Sigmoid colon (tissue), 7 donors: Measurements from ENCODE around the gene CTNND2. TPM values are rescaled to one million over a fixed set of nuclear protein-coding genes. Genes with fewer than 3 reads are reported as not detected.

Experiments
- DNase-seq: peaks from one replicate; pipeline ENCODE4 v3.0.0-alpha.2; 2019
- H3K27ac ChIP-seq, 4 donors: fragments of 200-600 bp; sonication (generic); one replicate each; pipeline ENCODE4 v1.5.1; 2016 to 2019; ENCODE audit warnings: mild to moderate bottlenecking in 1 of 4
- H3K27me3 ChIP-seq, 3 donors: fragments of 200-600 bp; sonication (generic); one replicate each; pipeline ENCODE4 v1.5.1; 2019; ENCODE audit warnings: mild to moderate bottlenecking in 1 of 3
- H3K36me3 ChIP-seq, 4 donors: fragments of 200-600 bp; sonication (generic); one replicate each; pipeline ENCODE4 v1.5.1; 2016 to 2019
- H3K4me1 ChIP-seq, 4 donors: fragments of 200-600 bp; sonication (generic); one replicate each; pipeline ENCODE4 v1.5.1; 2017 to 2019
- H3K4me3 ChIP-seq, 4 donors: fragments of 200-600 bp; sonication (generic); one replicate each; pipeline ENCODE4 v1.5.1; 2017 to 2019; ENCODE audit warnings: mild to moderate bottlenecking in 2 of 4, moderate library complexity in 1 of 4
- H3K9me3 ChIP-seq, 4 donors: fragments of 200-600 bp in 3 of 4; sonication (generic) in 3 of 4; one replicate each; pipeline versions ENCODE4 v1.5.1 to v1.6.1; 2013 to 2019
- EP300 ChIP-seq, 4 donors: sonication (generic); formaldehyde crosslinking; IDR thresholded peaks; one replicate each; pipeline ENCODE4 v1.6.1; 2017; ENCODE audit warnings: antibody characterized with exemption in 4 of 4
- POLR2A ChIP-seq, 2 donors: fragments of 450-650 bp; IDR thresholded peaks; one replicate each; pipeline ENCODE4 v1.6.1; 2016; ENCODE audit warnings: antibody characterized with exemption in 2 of 2, mild to moderate bottlenecking in 2 of 2, moderate library complexity in 2 of 2
- POLR2AphosphoS5 ChIP-seq, 4 donors: sonication (generic); formaldehyde crosslinking; IDR thresholded peaks; one replicate each; pipeline ENCODE4 v1.6.1; 2017; ENCODE audit warnings: antibody characterized with exemption in 4 of 4
- WGBS, 2 donors: extraction: QIAGEN DNeasy Blood & Tissue Kit; methylation state at CpG; one replicate each; pipeline ENCODE4 v1.1.7; 2013; 5-methylcytosine and 5-hydroxymethylcytosine counted together
- intact Hi-C: fragments of 100-400 bp; cut with DNase I; formaldehyde crosslinking; loops from one replicate; pipeline ENCODE4 v1.15.1; 2023
- polyA plus RNA-seq, 3 donors: library from polyadenylated mRNA; stranded (reverse); fragments of 200-250 nt; gene quantifications; one replicate each; pipeline ENCODE4 v1.2.3, GENCODE V29; 2013
- total RNA-seq, 4 donors: library from RNA; depleted of rRNA; stranded (reverse); fragments of >200 nt; gene quantifications; one replicate each; pipeline ENCODE4 v1.1.0, GENCODE V29; 2016
- TF ChIP-seq, protein P1 (sequence below), 4 experiments: fragments of 450-650 bp in 3 of 4; fragments of 200-600 bp in 1 of 4; IDR thresholded peaks; one replicate each; pipeline ENCODE4 v1.5.1; 2016 to 2019; ENCODE audit warnings: antibody characterized with exemption in 4 of 4, mild to moderate bottlenecking in 3 of 4, moderate library complexity in 2 of 4
- donor health status: healthy with polysubstance abuse.
- donor health status: Bipolar disorder and iron deficiency.
- donor health status: healthy.

CTNND2 gene
- total and polyA plus RNA-seq, 7 donors = 0.36 to 2.5 (median 0.84) TPM; not detected in 1

DNA sequence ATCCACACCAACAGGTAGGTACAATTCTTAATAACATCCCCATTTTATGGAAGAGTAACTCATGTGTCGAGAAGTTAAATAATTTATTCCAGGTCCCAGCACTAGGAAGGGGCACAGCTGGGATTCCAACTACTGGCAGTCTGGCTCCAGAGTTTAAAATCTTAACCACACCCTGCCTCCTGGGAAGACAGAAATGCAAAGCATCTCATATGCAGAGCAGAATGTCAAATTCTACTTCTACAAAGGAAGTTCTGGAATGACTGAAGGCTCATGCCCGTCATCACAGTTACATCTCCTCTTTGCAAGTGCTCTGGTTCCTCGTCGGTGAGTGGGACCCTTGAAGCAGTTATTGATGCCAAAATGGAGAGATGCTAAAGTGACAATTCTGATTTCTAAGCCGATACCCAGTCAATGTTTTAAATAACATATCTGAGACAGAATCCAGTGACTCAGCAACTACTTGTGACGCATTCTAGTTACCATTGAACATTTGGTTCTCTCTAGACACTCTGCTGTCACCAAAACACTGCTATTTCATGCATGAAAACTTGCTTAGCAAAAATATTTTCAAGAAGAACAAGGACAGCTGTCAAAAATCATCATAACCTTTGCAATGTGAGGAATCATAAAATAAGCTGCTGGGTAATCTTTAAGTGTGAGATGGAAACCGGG lies 412.7 kb downstream of the CTNND2 start:
- intact Hi-C loops = no loop called here
- Histone ChIP-seq H3K4me3 (no peak overlapping the region), H3K27me3 (no peaks in the 10 kb centered on the region), H3K9me3 (no peaks in the 10 kb centered on the region), H3K4me1 (no peaks in the 10 kb centered on the region), H3K27ac (no peak overlapping the region), H3K36me3 (no peaks in the 10 kb centered on the region)
- DNase-seq = no peak
- TF ChIP-seq EP300 (IDR thresholded peaks at IDR 0.05) (no peak), POLR2AphosphoS5 (IDR thresholded peaks at IDR 0.05) (no peak), POLR2A (IDR thresholded peaks at IDR 0.05) (no peak)
- TF ChIP-seq, protein P1, sequence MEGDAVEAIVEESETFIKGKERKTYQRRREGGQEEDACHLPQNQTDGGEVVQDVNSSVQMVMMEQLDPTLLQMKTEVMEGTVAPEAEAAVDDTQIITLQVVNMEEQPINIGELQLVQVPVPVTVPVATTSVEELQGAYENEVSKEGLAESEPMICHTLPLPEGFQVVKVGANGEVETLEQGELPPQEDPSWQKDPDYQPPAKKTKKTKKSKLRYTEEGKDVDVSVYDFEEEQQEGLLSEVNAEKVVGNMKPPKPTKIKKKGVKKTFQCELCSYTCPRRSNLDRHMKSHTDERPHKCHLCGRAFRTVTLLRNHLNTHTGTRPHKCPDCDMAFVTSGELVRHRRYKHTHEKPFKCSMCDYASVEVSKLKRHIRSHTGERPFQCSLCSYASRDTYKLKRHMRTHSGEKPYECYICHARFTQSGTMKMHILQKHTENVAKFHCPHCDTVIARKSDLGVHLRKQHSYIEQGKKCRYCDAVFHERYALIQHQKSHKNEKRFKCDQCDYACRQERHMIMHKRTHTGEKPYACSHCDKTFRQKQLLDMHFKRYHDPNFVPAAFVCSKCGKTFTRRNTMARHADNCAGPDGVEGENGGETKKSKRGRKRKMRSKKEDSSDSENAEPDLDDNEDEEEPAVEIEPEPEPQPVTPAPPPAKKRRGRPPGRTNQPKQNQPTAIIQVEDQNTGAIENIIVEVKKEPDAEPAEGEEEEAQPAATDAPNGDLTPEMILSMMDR (IDR thresholded peaks at IDR 0.05) = no peak
- WGBS, 2 donors = 77 to 86% methylated on average over 7 of the region's 7 CpGs

GRCh38 chr5:11483630-11484029 lies 420.6 kb downstream of the CTNND2 start:
- TF ChIP-seq, protein P1 (IDR thresholded peaks at IDR 0.05) = no peak
- no peaks in the 10 kb centered on the region for H3K36me3 ChIP-seq
- no peaks in the 10 kb centered on the region for H3K9me3 ChIP-seq
- H3K4me3 ChIP-seq = no peak overlapping the region
- H3K27ac ChIP-seq = no peak overlapping the region
- H3K4me1 ChIP-seq = no peaks in the 10 kb centered on the region
- intact Hi-C loops = no loop called here
- no peak for DNase-seq
- H3K27me3 ChIP-seq = no peaks in the 10 kb centered on the region
- WGBS, 2 donors = 76 to 87% methylated on average over 5 of the region's 5 CpGs

- no peaks in the 10 kb centered on the region for H3K4me1 ChIP-seq
- WGBS, 2 donors = 89 to 90% methylated on average over 4 of the region's 4 CpGs
- intact Hi-C loops = no loop called here
- no peaks in the 10 kb centered on the region for H3K27me3 ChIP-seq
- H3K4me3 ChIP-seq = no peak overlapping the region
- H3K27ac ChIP-seq = no peak overlapping the region
- H3K9me3 ChIP-seq = no peaks in the 10 kb centered on the region
- TF ChIP-seq POLR2A (IDR thresholded peaks at IDR 0.05) (no peak), EP300 (IDR thresholded peaks at IDR 0.05) (no peak), POLR2AphosphoS5 (IDR thresholded peaks at IDR 0.05) (no peak)
- TF ChIP-seq, protein P1 (IDR thresholded peaks at IDR 0.05) = no peak
- DNase-seq = no peak
- H3K36me3 ChIP-seq = no peaks in the 10 kb centered on the region
Observed at GRCh38 chr5:11482011-11482410, 422.2 kb downstream of the CTNND2 start.

DNA sequence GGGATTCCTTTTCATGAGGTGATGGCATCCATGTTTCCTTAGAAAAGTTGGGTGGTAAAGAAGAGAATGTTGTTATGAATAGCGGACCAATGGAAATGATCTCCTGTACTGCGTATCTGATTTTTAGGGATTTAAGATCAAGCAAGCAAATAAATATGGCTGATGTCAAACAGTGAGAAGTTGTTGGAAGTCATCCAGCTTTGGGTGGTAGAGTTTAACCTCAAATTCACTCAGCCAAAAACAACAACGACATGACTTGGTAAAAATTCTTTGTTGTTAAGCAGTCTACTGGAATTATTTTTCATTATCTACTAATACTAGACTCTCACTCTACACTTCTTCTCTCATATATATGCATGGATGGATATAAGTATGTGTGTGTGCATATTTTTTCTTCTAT lies 426.5 kb downstream of the CTNND2 start:
- Histone ChIP-seq H3K27me3 (no peaks in the 10 kb centered on the region), H3K9me3 (no peaks in the 10 kb centered on the region), H3K36me3 (no peaks in the 10 kb centered on the region), H3K4me1 (no peaks in the 10 kb centered on the region), H3K4me3 (no peak overlapping the region), H3K27ac (no peak overlapping the region)
- intact Hi-C loops = no loop called here
- TF ChIP-seq, protein P1 (IDR thresholded peaks at IDR 0.05) = no peak
- TF ChIP-seq EP300 (IDR thresholded peaks at IDR 0.05) (no peak), POLR2A (IDR thresholded peaks at IDR 0.05) (no peak), POLR2AphosphoS5 (IDR thresholded peaks at IDR 0.05) (no peak)
- DNase-seq = no peak
- 85 to 90% methylated on average over 3 of the region's 3 CpGs for WGBS, 2 donors

DNA sequence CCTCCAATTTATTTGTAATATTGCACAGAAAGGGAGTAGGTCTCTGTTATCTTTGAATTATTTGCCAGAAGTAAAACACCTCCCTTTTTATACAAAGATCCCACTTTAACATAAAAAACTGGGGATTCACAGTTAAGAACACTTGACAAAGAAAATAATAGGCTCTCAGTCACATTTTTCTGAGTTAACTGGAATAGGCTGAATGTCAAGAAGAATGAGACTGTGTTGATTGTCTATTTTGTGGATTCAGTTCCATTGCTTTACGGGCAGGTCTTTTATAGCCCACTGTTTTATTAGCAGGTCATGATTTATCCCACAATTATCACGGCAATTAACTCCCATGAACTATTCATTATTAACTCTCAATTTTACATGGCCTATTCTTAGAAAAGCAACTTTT lies 427.4 kb downstream of the CTNND2 start:
- TF ChIP-seq POLR2AphosphoS5 (IDR thresholded peaks at IDR 0.05) (no peak), EP300 (IDR thresholded peaks at IDR 0.05) (no peak)
- Histone ChIP-seq H3K36me3 (no peaks in the 10 kb centered on the region), H3K27me3 (no peaks in the 10 kb centered on the region), H3K27ac (no peak overlapping the region), H3K9me3 (no peaks in the 10 kb centered on the region), H3K4me3 (no peak overlapping the region), H3K4me1 (no peaks in the 10 kb centered on the region)
- no peak for DNase-seq
- WGBS, 2 donors = 29 to 68% methylated on average over 2 of the region's 2 CpGs
- intact Hi-C loops = no loop called here
